Type B pancreatic cell (in vitro differentiated cells): Measurements from ENCODE around the gene INPP5J. TPM values are rescaled to one million over a fixed set of nuclear protein-coding genes. Genes with fewer than 3 reads are reported as not detected.
A peak's percentile ranks its signal among the peaks of the same experiment; 100 is the strongest.

Experiments used
- DNase-seq: peaks from one replicate; pipeline ENCODE4 v3.0.0; 2021; ENCODE audit warnings: mixed read lengths; ENCODE audit not compliant: unreplicated experiment; ENCODE audit errors: extremely low spot score
- H3K27ac Mint-ChIP-seq: 2 replicates; pipeline ENCODE4 v1.8.0; 2021; ENCODE audit warnings: mild to moderate bottlenecking, mixed read lengths
- H3K27me3 Mint-ChIP-seq: 2 replicates; pipeline ENCODE4 v1.8.0; 2021; ENCODE audit warnings: mixed read lengths
- H3K36me3 Mint-ChIP-seq: 2 replicates; pipeline ENCODE4 v1.8.0; 2021; ENCODE audit warnings: mixed read lengths
- H3K4me1 Mint-ChIP-seq: one replicate; pipeline ENCODE4 v1.8.0; 2021; ENCODE audit warnings: mixed read lengths; ENCODE audit not compliant: unreplicated experiment
- H3K4me3 Mint-ChIP-seq: 2 replicates; pipeline ENCODE4 v1.8.0; 2021; ENCODE audit warnings: mild to moderate bottlenecking, mixed read lengths
- H3K9me3 Mint-ChIP-seq: 2 replicates; pipeline ENCODE4 v1.8.0; 2021; ENCODE audit warnings: mixed read lengths
- total RNA-seq: library from RNA; stranded (reverse); gene quantifications from 2 replicates; pipeline ENCODE4 v1.2.1, GENCODE V29; 2021; ENCODE audit warnings: low replicate concordance
- TF ChIP-seq, protein P1 (sequence below): fragments of 200-600 bp; sonication (generic); conservative IDR thresholded peaks from 2 replicates; pipeline ENCODE4 v1.5.0; 2021; ENCODE audit warnings: antibody characterized with exemption, mild to moderate bottlenecking

Gene INPP5J
- total RNA-seq, 1 donor from 2014 or later: 8.7 TPM

DNA sequence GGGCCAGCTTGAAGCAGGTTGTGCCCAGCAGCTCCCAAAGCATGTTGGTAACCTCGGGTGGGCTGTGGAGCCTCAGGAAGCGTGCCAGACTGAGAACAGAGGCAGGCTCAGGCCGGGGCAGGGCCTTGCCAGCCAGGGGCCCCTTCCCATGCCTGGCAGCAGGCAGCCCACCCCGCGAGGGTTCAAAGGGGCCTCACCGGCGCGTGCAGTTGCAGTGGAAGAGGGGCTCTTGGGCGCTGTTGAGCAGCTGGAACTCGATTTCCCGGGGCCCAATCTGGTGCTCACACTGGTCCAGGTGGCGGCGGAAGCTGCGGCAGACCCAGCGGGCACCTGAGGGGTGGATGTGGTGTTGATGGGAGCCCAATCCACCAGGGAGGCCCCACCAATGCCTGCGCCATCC lies 13.9 kb downstream of the INPP5J start:
- H3K27ac Mint-ChIP-seq: no peak overlapping the region
- H3K36me3 Mint-ChIP-seq: no peaks in the 10 kb centered on the region
- no peaks in the 10 kb centered on the region for H3K9me3 Mint-ChIP-seq
- no peak for DNase-seq
- peaks cover 5% of the 10 kb centered on the region for H3K27me3 Mint-ChIP-seq
- TF ChIP-seq, protein P1, sequence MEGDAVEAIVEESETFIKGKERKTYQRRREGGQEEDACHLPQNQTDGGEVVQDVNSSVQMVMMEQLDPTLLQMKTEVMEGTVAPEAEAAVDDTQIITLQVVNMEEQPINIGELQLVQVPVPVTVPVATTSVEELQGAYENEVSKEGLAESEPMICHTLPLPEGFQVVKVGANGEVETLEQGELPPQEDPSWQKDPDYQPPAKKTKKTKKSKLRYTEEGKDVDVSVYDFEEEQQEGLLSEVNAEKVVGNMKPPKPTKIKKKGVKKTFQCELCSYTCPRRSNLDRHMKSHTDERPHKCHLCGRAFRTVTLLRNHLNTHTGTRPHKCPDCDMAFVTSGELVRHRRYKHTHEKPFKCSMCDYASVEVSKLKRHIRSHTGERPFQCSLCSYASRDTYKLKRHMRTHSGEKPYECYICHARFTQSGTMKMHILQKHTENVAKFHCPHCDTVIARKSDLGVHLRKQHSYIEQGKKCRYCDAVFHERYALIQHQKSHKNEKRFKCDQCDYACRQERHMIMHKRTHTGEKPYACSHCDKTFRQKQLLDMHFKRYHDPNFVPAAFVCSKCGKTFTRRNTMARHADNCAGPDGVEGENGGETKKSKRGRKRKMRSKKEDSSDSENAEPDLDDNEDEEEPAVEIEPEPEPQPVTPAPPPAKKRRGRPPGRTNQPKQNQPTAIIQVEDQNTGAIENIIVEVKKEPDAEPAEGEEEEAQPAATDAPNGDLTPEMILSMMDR: no peak
- H3K4me3 Mint-ChIP-seq: no peak overlapping the region
- H3K4me1 Mint-ChIP-seq: no peaks in the 10 kb centered on the region

DNA sequence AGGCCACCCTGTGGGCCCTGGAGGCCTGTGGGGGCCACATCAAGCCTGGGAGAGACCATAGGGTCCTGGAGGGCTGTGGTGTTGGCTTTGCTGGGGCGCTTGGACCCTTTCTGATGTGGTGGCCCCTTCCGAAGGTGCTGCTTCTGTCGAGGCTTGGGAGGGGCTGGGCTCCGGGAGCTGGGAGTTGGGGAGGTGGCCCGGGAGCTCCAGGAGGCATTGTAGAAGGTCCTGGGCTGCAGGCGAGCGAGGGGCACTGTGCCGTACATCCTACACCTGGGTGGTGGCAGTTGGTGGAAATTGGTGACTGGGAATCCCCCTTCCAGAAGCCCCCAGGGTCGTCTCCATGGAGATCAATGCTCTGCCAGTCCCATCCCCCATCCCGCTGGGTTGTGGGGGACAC lies 15.0 kb downstream of the INPP5J start:
- H3K27ac Mint-ChIP-seq: no peak overlapping the region
- H3K4me1 Mint-ChIP-seq: no peaks in the 10 kb centered on the region
- TF ChIP-seq, protein P1: no peak
- no peaks in the 10 kb centered on the region for H3K9me3 Mint-ChIP-seq
- no peaks in the 10 kb centered on the region for H3K36me3 Mint-ChIP-seq
- H3K27me3 Mint-ChIP-seq: peaks cover 5% of the 10 kb centered on the region
- no peak for DNase-seq
- H3K4me3 Mint-ChIP-seq: no peak overlapping the region

DNA sequence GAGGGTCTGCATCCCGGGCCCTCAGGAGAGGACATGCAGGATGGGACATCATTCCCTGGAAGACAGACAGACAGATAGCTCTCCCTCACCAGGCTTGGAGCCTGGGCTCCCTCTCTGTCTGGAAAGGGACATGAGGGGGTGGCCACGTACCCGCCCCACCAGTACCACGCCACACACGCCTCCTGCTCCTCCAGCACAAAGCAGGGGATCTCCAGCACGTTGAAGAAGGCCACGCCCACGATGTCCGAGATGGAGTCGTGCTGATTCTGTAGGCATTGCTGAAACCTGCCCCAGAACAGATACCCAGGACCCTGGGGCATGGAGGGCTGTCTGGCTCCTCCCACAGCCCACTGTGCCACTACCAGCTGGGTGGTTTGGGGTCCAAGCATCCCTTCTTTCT lies 15.4 kb downstream of the INPP5J start:
- no peak for DNase-seq
- H3K4me3 Mint-ChIP-seq: no peak overlapping the region
- H3K4me1 Mint-ChIP-seq: no peaks in the 10 kb centered on the region
- H3K9me3 Mint-ChIP-seq: no peaks in the 10 kb centered on the region
- peaks cover 5% of the 10 kb centered on the region for H3K27me3 Mint-ChIP-seq
- TF ChIP-seq, protein P1: no peak
- H3K36me3 Mint-ChIP-seq: no peaks in the 10 kb centered on the region
- no peak overlapping the region for H3K27ac Mint-ChIP-seq

DNA sequence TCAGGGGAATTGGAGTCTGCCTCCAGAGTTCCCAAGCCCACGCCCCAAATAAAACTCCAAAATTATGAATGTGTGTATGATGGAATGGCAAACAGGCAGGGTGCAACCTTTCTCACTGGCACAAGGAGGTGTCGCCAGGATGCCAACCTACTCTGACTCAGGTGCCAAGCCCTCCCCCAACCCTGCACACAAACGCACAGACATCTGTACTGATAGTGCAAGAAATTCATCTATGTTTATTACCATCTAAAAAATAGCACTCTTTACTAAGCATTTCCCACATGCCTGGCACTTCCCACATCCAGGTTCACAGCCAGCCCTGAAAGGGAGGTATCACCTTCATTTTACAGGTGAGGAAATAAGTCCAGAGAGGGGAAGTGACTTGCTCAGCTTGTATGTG lies 16.3 kb downstream of the INPP5J start:
- no peaks in the 10 kb centered on the region for H3K36me3 Mint-ChIP-seq
- TF ChIP-seq, protein P1: no peak
- H3K4me1 Mint-ChIP-seq: no peaks in the 10 kb centered on the region
- no peak overlapping the region for H3K4me3 Mint-ChIP-seq
- DNase-seq: no peak
- no peaks in the 10 kb centered on the region for H3K9me3 Mint-ChIP-seq
- no peak overlapping the region for H3K27ac Mint-ChIP-seq
- peaks cover 5% of the 10 kb centered on the region for H3K27me3 Mint-ChIP-seq

DNA sequence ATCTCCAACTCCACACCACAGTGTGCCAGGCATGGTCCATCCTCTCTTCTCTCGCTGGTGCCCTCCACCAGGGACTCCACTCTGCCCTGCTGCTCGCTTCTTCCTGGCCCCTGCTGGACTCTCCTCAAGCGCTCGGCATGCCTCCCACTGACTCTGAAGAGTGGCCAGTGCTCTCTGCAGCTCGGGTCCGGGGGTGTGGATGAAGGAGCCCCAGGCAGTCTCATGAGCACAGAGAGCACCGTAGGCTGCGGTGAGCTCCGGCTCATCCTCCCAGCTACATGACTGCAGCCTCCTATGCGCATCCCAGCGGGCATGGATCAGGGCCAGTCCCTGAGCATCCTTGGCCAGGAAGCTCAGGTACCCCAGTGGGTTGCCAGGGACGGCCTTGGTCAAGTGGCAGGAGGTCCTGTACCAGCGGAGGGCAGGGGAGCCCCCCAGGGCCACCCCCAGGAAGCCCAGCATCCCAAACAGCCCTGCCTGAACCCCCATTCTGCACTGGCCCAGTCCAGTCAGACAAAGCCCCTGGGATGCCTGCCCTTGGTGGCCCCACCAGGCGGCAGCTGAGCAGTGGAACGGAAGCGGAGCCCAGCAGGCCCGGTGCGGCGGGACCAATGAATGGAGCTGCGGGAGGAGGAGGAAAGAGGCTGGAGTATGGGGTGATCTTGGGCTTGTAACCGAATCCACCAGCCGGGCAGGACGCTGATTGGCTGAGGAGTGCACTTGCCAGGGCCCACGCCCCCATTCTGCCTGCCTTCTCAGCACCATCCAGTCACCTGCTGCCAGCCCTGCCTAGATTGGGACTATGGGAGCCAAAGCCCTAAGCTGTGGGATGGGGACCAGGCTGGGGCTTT lies 17.3 kb downstream of the INPP5J start, which contains the start of gene PLA2G3:
PLA2G3 (minus strand) TSS at position 643 of the 851 bp plus-strand sequence; CDS start at position 489, 154 bp downstream.
- Mint-ChIP-seq H3K4me3 (no peak within 1 kb of the TSS), H3K27me3 (peaks cover 5% of the 10 kb centered on the region), H3K4me1 (no peaks in the 10 kb centered on the region), H3K36me3 (no peaks in the 10 kb centered on the region), H3K27ac (no peak within 1 kb of the TSS), H3K9me3 (no peaks in the 10 kb centered on the region)
- no peak for DNase-seq
- TF ChIP-seq, protein P1: peak; percentile 67
